Activated T-cell treated with anti-CD3 and anti-CD28 coated beads for 24 hours (primary cell): ENCODE measurements around the gene MZB1.

Source experiments
- DNase-seq: peaks from one replicate; pipeline ENCODE4 v3.0.0-alpha.2; 2020; ENCODE audit warnings: low read depth

The MZB1 gene

GRCh38 chr5:139389701-139390638 is at the start of gene MZB1:
Gene MZB1, minus strand, starts transcription at chr5:139389913. Its CDS starts 57 bp downstream, at chr5:139389856.
- DNase-seq, result peak; percentile 30

- DNase-seq, result peak; percentile 87
These were observed 49.5 kb upstream of the MZB1 start, which contains the start of gene DNAJC18 for GRCh38 chr5:139439013-139439903. Gene DNAJC18, minus strand, starts transcription at chr5:139439525. Its CDS starts 80 bp downstream, at chr5:139439445.

- DNase-seq, result no peak
These were observed 48.9 kb upstream of the MZB1 start for GRCh38 chr5:139438707-139439012.

- DNase-seq, result no peak
These were observed 46.0 kb upstream of the MZB1 start for GRCh38 chr5:139435676-139436075.

GRCh38 chr5:139431706-139432105 is 42.0 kb upstream of the MZB1 start:
- DNase-seq, result no peak

- no peak for DNase-seq
These were observed 40.3 kb upstream of the MZB1 start for GRCh38 chr5:139430015-139430414.

- DNase-seq, result no peak
These were observed 36.6 kb upstream of the MZB1 start for GRCh38 chr5:139426203-139426885.

- DNase-seq, result no peak
These were observed 35.8 kb upstream of the MZB1 start for GRCh38 chr5:139425497-139425896.

GRCh38 chr5:139422307-139422893 is 32.7 kb upstream of the MZB1 start:
- DNase-seq, result peak; percentile 54

- DNase-seq, result no peak
These were observed 29.8 kb upstream of the MZB1 start for GRCh38 chr5:139419226-139420192.

GRCh38 chr5:139418793-139419192 is 29.1 kb upstream of the MZB1 start:
- DNase-seq, result no peak

- no peak for DNase-seq
These were observed 27.5 kb upstream of the MZB1 start for GRCh38 chr5:139417214-139417613.

- DNase-seq, result no peak
These were observed 26.9 kb upstream of the MZB1 start for GRCh38 chr5:139416651-139417050.

- no peak for DNase-seq
These were observed 26.2 kb upstream of the MZB1 start for GRCh38 chr5:139415869-139416268.

GRCh38 chr5:139415221-139415861 is 25.6 kb upstream of the MZB1 start:
- DNase-seq, result no peak

- no peak for DNase-seq
These were observed 24.9 kb upstream of the MZB1 start for GRCh38 chr5:139414581-139415130.

- no peak for DNase-seq
These were observed 24.2 kb upstream of the MZB1 start for GRCh38 chr5:139413963-139414362.

GRCh38 chr5:139413153-139413552 is 23.4 kb upstream of the MZB1 start:
- DNase-seq, result no peak

GRCh38 chr5:139410993-139411828 is 21.5 kb upstream of the MZB1 start:
- DNase-seq, result no peak
